Keratinocyte (primary cell): Measurements from ENCODE around the gene KLF12.

Source experiments
- CTCF ChIP-seq, 3 experiments: IDR thresholded peaks in 1 of 3; conservative IDR thresholded peaks in 1 of 3; optimal IDR thresholded peaks in 1 of 3; 2 replicates in 2 of 3; 3 replicates in 1 of 3; pipeline versions ENCODE3 to v1.5.1; 2011; ENCODE audit warnings: low read length in 3 of 3, mild to moderate bottlenecking in 3 of 3, moderate library complexity in 2 of 3, control low read depth in 1 of 3, inconsistent platforms in 1 of 3; ENCODE audit not compliant: insufficient read depth in 2 of 3; ENCODE audit errors: extremely low read depth in 1 of 3
- EZH2 ChIP-seq: IDR thresholded peaks from one replicate; pipeline ENCODE4 v1.6.1; 2012; ENCODE audit warnings: inconsistent platforms, mild to moderate bottlenecking, low read length, moderate library complexity

GRCh38 chr13:74169676-74170075 lies 35.5 kb upstream of the KLF12 start:
- TF ChIP-seq CTCF (optimal IDR thresholded peaks at IDR 0.05 in 1 of 3, IDR thresholded peaks at IDR 0.05 in 1 of 3, conservative IDR thresholded peaks at IDR 0.05 in 1 of 3; ENCODE audit: extremely low read depth in 1 of 3, insufficient read depth in 2 of 3, low read length in 3 of 3) (no peak), EZH2 (no peak)
